ENCODE data around the gene HIBCH.
A peak's percentile ranks its signal among the peaks of the same experiment; 100 is the strongest.
"Not testable (repeated sequence)": the region's sequence is repeated elsewhere in the genome, so short reads cannot be mapped to it uniquely, and the experiment has no call there.

The HIBCH gene

DNA sequence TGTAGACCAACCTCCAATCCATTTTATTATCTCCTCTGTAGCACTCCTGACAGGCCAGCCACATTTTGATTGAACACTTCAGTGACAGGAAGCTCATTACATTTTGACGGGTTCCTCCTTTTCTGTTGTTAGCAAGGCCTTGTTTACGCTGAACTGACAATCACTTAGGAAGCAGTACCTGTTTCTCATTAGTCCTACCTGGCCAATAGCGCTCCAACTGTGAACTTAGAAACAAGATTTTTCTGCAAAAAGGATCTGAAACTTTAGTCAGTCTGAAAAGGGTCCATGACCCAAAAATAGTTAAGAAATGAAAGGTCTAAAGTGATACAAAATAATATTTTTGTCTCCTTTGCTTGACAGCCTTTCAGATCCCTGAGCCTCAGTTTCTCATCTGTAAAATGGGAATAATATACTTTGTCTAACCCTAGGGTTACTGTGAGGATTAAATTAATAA lies 137.5 kb downstream of the HIBCH start:
- DNase-seq: no peak

DNA sequence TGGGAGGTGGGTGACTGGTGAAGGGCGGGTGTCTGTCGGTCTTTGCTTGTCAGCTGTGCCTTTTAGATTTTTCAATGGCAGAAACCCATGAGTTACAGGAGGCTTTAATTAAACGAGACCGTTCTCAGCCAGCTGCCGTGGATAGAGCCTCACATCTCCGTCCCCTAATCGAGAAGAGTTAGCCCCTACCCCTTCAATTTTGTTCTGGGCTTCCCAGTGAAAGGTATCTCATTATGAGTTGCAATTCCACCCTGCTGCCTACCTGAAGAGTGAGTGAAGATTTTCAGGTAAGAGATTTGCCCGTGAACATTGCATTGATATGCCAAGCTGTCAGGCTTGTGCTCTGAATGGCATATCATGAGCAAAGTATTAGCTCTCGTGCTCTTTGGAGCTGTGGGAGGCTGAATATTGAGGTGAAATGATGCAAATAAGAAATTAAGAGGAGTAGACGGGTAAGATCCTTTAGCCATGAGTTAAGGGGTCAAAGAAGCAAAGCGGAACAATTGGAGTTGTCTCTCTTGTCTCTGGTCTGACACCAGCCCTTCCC lies 138.4 kb downstream of the HIBCH start:
- DNase-seq: no peak

DNA sequence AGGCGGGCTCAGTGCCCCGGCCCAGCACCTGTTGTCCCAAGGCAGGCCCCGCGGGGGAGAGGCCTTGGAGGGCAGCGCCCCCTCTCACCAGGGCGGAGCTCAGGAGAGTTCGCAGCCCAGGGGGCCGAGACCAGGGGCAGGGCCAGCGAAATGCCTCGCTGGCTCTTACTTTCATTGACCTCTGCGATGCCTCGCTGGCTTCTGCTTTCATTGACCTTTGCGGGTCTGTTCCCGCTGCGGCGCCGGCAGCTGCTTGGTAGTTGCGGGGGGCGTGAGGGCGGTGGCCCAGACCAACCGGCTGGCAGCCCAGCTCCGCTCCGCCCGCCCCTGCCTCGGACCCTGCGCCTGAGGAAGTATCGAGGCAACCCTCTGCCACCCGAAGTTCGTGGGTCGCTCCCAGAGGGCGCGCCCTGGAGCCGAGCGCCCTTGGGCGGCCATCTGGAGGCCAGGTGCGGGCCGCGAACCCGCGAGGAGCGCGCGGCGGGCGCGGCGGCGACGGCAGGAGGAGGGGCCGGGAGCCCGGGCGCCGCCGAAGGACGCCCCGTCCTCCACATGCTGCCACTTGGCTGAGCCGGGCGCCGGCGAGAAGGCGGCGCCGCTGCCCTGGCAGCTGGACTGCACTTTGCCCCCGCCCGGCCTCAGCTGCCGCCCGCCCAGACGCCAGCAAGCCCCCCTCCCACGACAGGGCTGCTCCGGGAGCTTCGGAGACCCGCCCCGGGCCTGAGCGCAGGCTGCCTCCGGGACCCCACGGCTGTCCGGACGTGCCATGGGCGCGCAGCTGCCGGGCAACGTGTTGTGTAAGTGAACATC lies 139.1 kb downstream of the HIBCH start:
- peak; percentile 43 for DNase-seq

DNA sequence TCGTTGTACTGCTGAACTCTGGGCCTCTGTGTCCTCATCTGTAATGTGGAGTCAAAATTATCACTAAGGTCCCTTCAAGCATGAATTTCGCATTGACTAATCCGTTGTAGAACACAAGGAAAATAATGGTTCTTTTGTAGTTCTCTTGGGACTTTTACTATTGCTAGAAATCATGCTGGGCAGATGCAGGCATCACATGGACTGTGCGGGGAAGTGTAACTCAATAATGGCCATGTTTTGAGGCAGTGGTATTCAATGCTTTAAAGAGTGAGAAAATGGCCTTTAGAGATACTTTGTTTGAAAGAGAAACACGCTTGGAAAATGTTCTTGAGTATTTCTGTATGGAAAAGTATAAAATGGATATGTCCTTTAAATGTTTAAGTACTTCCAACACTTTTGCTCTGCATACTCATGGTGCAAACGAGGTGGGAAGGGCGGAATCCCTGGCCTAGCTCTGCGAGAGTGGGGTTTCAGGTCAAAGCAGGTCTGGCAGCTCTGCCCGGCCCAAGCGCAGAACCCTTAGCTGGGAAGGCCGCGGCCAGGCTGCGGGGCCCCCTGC lies 139.8 kb downstream of the HIBCH start:
- DNase-seq: no peak

DNA sequence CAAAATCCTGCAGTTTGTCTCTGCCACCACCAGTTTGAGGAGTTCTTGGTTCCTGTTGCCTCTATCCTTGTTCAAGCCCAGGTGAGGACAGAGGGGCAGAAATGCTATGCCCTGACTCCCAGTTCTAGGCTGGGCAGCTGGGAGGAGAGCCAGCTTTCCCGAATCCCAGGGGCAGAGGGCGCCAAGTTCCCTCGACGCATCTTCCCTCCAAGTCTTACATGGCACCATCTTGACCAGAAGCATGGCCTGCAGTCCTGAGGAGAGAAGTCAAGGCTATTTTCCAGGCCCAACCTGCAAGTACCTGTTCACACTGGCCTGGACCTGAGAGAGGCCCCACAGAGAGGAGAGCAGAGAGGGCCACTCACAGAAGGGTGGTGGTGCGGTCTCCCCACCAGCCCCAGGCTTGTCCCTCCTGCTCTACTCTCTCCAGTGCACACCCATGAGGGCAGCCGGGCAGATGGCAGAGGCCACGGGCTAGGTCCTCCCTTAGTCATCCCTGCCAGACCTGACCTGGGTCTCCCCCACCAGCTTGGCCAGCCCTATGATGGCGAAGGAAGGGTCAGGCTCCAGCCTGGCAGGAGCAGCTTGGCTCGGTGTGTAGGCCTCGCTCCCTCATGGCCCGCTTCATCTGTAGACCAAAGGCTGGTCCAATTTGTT lies 141.4 kb downstream of the HIBCH start:
- DNase-seq: no peak

DNA sequence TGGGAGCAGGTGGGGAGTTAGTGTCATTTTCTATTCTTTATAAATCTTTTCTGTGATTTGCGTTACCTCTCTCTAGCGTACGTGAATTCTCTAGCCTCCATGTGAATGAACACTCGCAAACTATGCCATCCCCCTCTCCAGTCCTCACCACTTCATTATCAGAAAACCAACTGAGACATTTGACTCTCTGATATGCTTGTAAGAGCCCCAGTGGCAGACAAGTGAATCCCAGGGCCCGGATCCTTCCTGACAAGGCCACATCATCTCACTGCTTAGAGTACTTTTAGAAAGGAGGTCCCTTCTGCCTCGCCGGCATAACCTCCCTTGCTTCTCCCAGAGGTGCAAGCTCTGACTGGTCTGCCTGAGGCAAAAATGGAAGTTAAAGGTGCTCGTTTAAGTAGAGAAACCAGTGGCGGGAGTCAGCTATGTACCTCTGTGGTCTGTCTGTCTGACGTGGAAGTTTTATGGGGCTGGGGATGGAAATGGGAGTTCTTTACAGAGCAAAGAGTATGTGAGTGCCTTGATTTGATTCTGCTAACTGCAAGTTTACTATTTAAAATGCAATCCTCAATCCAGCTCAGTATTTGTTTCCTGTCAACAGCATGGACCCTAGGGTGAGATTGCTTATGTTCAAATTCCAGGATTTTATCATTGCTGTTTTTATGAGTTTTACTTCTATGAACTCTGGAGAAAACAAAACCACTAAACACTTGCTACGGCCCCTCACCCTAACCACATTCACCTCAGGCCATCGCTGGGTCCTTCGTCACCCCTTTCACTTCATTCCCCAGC lies 142.2 kb downstream of the HIBCH start:
- DNase-seq: no peak

DNA sequence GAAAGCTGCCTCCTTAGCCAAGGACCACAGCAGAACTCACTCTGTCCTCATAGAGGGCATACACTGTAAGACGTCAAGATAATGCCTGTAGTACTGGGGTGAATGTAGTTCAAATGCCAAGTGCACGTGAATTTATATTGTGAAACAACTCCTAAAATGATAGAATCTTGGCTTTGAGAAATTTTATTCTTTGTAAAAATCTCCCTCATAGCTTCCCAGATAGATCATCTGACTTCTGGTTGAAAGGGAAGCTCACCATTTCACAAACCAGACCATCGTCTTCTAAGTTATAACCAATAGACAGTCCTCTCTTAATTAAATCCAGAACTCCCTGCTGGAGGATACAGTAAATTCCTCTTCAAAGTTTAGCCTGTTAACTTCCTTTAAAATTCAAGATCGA lies 146.2 kb downstream of the HIBCH start:
- no peak for DNase-seq

DNA sequence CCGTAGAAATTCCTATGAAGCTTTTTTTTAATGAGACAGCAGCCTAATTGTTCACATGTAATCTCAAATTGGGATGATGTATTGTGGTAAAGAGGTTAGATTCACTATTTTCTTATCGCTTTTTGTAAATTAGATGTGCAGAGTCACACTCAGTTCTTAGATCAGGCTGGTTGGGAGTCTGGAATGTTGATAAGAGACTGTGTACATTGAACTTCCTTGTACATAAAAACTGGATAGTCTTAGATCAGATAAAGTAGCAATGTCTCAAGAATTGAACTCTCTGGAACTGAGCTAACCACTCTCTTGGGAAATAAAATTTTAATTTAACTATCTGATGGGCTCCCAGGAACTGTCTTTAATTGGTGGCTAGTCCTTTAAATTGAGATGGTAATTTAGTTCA lies 149.0 kb downstream of the HIBCH start:
- DNase-seq: no peak

DNA sequence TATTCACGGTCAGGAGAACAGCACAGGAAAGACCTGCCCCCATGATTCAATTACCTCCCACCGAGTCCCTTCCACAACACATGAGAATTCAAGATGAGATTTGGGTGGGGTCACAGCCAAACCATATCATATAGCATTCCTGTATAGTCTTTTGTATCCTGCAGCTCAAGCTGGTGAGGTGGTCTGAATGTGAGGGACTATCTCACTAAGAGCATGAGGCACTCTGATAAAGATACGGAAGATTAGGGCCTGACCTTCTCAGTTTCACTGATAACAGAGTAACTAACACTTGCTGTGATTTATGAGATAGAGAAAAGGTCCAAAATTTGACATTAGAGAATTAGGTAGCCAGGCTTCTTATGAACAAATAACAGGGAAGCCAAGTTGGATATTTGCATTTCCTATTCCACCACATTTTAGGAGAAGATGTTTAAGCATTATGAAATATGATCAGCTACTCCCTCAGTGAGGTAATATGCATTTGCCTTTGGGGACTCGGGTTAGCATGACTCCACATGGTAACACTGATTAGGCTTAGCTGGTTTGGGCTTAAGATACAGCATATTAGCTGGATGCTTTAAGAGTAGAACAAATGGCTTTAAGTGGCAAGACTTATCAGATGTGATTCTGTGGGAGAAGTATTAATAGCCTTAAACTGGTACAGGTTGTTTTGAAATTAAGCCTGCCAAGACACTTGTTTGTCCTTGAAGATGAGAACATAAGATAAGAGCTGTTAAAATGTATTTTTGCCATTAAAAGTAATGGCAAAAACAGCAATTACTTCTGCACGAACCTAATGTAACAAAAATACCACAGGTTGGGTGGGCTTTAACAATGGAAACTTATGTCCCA lies 150.2 kb downstream of the HIBCH start:
- DNase-seq: no peak

DNA sequence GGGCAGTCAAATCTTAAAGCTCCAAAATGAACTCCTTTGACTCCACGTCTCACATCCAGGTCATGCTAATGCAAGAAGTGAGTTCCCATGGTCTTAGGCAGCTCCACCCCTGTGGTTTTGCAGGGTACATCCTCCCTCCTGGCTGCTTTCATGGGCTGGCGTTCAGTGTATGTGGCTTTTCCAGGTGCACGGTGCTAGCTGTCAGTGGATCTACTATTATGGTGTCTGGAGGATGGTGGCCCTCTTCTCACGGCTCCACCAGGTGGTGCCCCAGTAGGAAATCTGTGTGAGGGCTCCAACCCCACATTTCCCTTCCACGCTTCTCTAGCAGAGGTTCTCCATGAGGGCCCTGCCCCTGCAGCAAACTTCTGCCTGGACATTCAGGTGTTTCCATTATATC lies 151.9 kb downstream of the HIBCH start:
- no peak for DNase-seq

DNA sequence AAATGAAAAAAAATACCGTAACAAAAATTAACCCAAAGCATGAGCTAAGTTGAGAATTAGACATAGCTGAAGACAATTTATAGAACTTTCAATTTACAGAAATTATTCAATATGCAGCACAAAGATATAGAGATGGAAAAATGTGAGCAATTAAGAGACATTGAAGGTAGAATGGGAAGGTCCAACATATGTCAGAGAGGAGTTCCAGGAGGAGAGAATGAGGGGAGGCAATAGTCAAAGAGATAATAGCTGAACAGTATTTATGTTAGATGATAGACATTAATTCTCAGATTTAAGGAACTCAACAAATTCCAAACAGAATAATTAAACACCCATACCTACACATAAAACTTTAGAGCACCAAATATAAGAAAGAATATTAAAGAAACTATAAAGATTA lies 154.1 kb downstream of the HIBCH start:
- DNase-seq: no peak

DNA sequence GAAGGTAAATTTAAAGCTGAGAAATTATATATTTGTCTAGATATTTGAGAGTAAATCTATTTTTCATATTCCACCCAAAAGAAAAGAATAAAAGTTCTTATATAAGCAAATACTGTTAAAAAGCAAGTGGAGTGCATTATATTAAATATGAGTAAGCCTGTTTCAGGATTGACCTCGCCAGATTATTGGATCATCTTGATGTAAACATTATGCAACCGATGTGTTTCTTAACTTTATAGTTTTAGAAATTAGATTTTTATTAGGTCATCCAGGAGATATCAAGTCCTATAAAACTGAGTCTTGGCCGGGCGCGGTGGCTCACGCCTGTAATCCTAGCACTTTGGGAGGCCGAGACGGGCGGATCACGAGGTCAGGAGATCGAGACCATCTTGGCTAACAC lies 156.8 kb downstream of the HIBCH start:
- no peak for DNase-seq

DNA sequence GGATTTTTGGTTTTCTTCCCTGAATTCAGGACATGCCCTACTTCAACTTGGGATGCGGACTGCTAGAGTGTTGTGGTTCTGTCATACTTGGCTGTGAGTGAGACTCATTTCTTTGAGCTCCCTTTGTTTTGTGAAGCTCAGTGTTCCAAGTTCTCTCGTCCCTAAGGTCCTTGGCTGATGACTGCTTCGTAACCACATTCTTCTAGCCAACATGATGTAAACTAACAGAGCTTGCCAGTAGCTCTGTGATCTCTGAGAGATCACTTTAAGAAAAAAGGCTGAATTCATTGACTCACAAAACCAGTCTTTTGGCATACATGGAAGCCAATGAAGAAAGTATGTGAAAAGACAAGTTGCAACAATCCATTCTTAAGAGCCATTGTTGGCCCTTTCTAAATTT lies 160.2 kb downstream of the HIBCH start:
- no peak for DNase-seq

DNA sequence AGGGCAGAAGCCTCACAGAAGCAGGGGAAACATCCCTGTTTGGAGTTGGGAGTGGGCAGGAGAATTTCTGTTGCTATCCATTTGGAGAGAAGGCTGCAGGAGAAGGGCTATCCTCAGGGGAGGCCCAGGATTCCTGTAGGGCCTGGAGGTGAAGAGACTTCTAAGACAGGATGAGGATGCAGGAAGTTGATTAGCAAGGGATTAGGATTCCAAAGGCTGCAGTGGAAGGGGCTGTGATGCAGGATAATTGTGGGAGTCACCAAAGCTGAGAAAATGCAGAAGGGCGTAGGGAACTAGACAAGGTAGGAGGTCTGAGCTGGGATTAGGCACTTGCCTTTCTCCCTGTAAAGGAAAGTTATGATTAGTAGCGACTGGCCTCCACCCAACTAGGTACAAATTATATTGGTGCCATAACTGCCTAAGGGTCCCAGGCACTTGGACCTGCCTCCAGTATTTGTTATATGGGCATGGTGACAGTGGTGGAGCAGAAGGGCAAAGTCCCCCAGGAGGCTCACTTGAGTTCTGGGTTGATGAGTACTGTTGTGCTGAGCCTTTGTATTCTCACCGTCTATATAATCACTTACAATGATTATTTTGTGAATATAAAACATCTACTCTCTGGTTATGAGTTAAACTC lies 160.7 kb downstream of the HIBCH start:
- no peak for DNase-seq

DNA sequence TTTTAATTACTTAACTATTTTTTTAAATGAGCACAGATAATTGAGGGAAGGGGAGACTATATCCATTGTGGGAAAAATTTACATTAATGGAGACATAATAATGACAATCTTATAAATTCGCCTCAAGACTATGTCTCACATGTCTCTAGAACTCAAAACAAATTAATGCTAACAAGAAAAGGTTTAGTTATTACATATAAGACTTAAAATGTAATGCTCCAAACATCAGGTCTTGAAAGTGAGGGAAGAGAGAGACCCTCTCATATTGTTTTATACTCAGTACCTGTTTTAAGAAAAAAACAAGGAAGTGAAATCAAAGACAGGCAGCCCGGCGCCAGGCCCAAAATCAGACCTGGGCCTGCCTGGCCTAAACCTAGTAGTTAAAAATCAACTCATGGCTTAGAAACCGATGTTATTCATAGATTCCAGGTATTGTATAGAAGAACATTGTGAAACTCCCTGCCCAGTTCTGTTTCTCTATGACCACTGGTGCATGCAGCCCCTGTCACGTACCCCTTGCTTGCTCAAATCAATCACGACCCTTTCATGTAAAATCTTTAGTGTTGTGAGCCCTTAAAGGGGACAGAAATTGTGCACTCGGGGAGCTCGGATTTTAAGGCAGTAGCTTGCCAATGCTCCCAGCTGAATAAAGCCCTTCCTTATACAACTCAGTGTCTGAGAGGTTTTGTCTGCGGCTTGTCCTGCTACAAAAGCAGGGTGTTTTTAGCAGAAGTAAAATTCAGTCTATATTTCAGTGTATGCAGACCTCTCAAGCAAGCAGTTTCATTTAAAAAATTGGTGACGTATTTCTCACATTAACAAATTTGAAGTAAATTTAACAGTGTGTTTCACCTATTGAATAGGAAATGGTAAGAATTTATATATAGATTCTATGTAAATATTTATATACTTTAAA lies 161.8 kb downstream of the HIBCH start:
- not testable (repeated sequence) for DNase-seq

DNA sequence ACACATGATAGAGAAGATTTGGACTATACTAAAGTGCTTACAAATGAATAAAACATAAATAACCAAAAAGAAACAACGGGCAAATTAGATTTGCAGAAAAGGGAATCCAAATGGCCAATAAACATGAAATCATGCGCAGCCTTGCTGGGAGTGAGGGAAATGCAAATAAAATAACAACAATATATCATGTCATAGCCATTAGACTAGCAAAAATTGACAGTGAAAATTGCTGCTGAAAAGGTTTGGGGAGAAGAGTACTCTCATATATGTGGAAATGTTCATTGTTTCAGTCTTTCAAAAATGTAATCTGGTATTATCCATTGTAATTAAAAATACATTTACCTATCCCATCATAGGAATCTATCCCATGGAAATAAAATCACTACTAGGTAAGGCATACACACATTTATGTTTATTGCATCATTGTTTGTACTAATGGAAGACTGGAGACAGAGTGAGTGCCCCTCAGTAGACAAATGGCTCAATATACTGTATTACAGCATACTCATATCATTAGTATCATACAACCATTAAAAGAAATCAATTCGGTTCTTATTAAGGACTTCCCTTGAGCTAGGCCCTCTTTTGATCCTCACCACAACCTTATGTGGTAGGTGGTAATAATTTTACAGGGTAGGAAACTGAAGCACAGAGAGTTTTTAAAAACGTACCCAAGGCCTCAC lies 163.0 kb downstream of the HIBCH start:
- DNase-seq: no peak
